ENCODE measurements around the gene SEMA6A.
A peak's percentile ranks its signal among the peaks of the same experiment; 100 is the strongest.

Gene SEMA6A

GRCh38 chr5:116559673-116560164 is 14.9 kb downstream of the SEMA6A start:
- H3K27ac ChIP-seq: no peak overlapping the region
- no peak for TF ChIP-seq CTCF (conservative IDR thresholded peaks at IDR 0.05)

- no peak for TF ChIP-seq CTCF (conservative IDR thresholded peaks at IDR 0.05)
- no peak overlapping the region for H3K27ac ChIP-seq
Measured at GRCh38 chr5:116559239-116559638, 15.4 kb downstream of the SEMA6A start.

- TF ChIP-seq CTCF (conservative IDR thresholded peaks at IDR 0.05): peak; percentile 81
- no peak overlapping the region for H3K27ac ChIP-seq
Measured at GRCh38 chr5:116557669-116558271, 16.9 kb downstream of the SEMA6A start.

GRCh38 chr5:116554764-116555163 is 19.9 kb downstream of the SEMA6A start:
- no peak for TF ChIP-seq CTCF (conservative IDR thresholded peaks at IDR 0.05)
- no peak overlapping the region for H3K27ac ChIP-seq

GRCh38 chr5:116553366-116553765 is 21.3 kb downstream of the SEMA6A start:
- peak overlapping the region; percentile 3; the same call in 1 of the 2 replicates for H3K27ac ChIP-seq
- TF ChIP-seq CTCF (conservative IDR thresholded peaks at IDR 0.05): no peak

GRCh38 chr5:116550082-116550481 is 24.5 kb downstream of the SEMA6A start:
- no peak for TF ChIP-seq CTCF (conservative IDR thresholded peaks at IDR 0.05)
- no peak overlapping the region for H3K27ac ChIP-seq

GRCh38 chr5:116546743-116547124 is 27.9 kb downstream of the SEMA6A start:
- no peak overlapping the region for H3K27ac ChIP-seq
- no peak for TF ChIP-seq CTCF (conservative IDR thresholded peaks at IDR 0.05)

All from VCaP (cell line).